ENCODE results near the gene TNKS1BP1. TPM values are rescaled to one million over a fixed set of nuclear protein-coding genes. Genes with fewer than 3 reads are reported as not detected.

Gene TNKS1BP1
- total RNA-seq, 4 donors from 2014 or later, result 74.3 to 122 (median 119) TPM

DNA sequence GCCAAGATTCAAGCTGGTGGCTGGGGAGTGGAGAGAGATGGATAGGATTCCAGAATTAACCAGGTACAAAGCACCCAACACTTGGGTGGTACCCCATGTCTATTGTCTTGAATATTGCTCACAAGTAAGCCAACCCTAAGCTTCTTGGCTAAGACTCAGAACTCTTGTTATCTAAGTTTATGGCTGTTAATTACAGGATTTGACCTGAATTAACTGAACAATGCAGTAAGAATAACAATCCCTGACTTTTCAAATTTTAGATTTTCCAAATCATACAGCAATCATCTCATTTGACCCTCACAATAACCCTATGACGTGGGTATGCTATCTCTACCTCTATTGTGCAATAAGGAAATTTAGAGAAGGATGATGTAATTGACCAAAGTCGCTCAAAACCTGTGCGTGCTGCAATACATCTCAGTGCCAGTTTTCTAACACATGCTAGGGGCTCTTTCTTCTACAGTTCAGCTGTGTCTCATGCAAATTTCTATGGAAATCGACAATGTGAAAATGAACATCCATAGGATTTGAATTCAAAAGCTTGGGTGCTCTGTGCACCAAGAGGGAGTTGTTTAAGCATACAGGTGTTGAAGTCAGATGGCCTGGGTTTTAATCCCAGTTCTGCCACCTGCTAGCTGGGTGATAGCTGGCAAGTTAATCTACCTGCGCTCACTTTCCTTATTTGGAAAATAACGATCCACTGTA lies 47.6 kb downstream of the TNKS1BP1 start:
- no peak for DNase-seq
- intact Hi-C loops (cut with DNase I; ENCODE audit: low total_unique reads), result no loop called here
- in situ Hi-C loops (cut with MboI; ENCODE audit: low pct_ligation_motif_present in 1 of 4, low pct_unique_long_range_greater_than_20kb in 1 of 4, low sequenced_read_pairs in 3 of 4), result no loop called here
- peaks cover 8 to 14% (median 13%) of the 10 kb centered on the region in 4 donors for H3K4me1 ChIP-seq
- no peaks in the 10 kb centered on the region for H3K36me3 ChIP-seq
- H3K4me3 ChIP-seq, result no peak overlapping the region
- WGBS, 2 donors (ENCODE audit: low coverage in 1 of 2), result 42 to 46% methylated on average over 3 to 6 of the region's 6 CpGs
- H3K9me3 ChIP-seq, result no peaks in the 10 kb centered on the region
- H3K27ac ChIP-seq, result peak overlapping the region; percentile 13 to 58 (median 54)
- no peaks in the 10 kb centered on the region for H3K27me3 ChIP-seq
- no peak for TF ChIP-seq EP300 (IDR thresholded peaks at IDR 0.05; ENCODE audit: low read depth)
- TF ChIP-seq POLR2AphosphoS5 (IDR thresholded peaks at IDR 0.05), result no peak
- TF ChIP-seq POLR2A (IDR thresholded peaks at IDR 0.05), result no peak
- TF ChIP-seq, protein P1, sequence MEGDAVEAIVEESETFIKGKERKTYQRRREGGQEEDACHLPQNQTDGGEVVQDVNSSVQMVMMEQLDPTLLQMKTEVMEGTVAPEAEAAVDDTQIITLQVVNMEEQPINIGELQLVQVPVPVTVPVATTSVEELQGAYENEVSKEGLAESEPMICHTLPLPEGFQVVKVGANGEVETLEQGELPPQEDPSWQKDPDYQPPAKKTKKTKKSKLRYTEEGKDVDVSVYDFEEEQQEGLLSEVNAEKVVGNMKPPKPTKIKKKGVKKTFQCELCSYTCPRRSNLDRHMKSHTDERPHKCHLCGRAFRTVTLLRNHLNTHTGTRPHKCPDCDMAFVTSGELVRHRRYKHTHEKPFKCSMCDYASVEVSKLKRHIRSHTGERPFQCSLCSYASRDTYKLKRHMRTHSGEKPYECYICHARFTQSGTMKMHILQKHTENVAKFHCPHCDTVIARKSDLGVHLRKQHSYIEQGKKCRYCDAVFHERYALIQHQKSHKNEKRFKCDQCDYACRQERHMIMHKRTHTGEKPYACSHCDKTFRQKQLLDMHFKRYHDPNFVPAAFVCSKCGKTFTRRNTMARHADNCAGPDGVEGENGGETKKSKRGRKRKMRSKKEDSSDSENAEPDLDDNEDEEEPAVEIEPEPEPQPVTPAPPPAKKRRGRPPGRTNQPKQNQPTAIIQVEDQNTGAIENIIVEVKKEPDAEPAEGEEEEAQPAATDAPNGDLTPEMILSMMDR (IDR thresholded peaks at IDR 0.05), result no peak

DNA sequence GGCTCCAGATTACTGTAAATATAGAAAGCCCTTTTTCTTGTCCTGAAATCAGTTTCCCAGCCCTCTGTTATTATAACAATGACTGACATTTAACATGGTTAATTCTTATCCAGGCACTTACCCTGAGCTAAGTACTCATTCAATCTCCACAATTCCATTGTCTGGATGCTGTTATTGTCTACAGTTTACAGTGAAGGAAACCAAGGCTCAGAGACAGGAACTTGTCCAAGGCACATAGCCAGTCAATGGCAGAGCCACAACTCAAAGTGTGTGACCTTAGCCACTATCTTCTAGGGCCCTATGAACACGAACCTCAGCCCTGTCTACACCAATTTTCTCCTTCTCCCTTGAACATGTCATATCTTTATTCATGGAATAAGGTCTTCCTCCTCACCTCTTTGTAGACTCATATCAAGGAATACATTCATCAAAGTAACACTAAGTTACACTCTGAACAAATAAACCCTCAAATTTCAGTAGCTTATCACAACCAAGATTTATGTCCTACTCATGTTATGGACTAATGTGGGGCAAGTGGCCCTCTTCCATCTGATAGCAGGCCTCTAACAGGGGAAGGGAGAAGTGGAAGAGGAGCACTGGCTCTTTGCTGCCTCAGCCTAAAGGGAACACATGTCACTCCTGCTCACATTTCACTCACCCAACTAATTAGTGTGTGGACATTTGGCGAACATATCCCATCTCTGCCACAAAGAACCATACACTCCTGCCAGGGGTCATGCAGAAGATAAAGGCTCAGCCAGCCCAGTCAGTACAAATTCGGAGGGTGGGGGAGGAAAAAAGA lies 48.4 kb downstream of the TNKS1BP1 start:
- Histone ChIP-seq H3K36me3 (no peaks in the 10 kb centered on the region), H3K27ac (peak overlapping the region in 2 of 4 donors; percentile 10 to 35), H3K4me1 (peaks cover 8 to 14% (median 13%) of the 10 kb centered on the region in 4 donors), H3K4me3 (no peak overlapping the region), H3K9me3 (no peaks in the 10 kb centered on the region), H3K27me3 (no peaks in the 10 kb centered on the region)
- TF ChIP-seq, protein P1 (IDR thresholded peaks at IDR 0.05), result no peak
- no peak for DNase-seq
- intact Hi-C loops (cut with DNase I; ENCODE audit: low total_unique reads), result no loop called here
- in situ Hi-C loops (cut with MboI; ENCODE audit: low pct_ligation_motif_present in 1 of 4, low pct_unique_long_range_greater_than_20kb in 1 of 4, low sequenced_read_pairs in 3 of 4), result no loop called here
- WGBS, 2 donors (ENCODE audit: low coverage in 1 of 2), result 54 to 60% methylated on average over 3 of the region's 3 CpGs

DNA sequence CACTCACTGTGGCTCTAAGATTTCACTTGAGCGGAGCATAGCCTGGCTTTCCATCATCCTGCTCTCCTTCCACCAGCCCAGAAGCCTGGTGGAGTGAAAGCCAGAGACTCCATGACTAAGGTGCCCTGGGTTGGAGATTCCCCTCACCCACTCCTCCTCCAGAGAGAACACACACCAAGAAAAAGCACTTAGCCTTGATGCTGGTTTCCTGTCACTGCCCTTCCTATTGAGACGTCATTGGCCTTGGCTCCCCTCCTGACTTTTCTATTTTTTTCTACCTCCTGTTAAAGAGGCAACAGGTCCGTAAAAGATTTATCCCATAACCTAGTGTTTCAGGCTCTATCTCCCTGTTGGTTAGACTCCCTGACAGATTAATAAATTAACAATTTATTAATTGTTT lies 49.2 kb downstream of the TNKS1BP1 start:
- in situ Hi-C loops (cut with MboI; ENCODE audit: low pct_ligation_motif_present in 1 of 4, low pct_unique_long_range_greater_than_20kb in 1 of 4, low sequenced_read_pairs in 3 of 4), result no loop called here
- TF ChIP-seq EP300 (IDR thresholded peaks at IDR 0.05; ENCODE audit: low read depth), result no peak
- TF ChIP-seq POLR2AphosphoS5 (IDR thresholded peaks at IDR 0.05), result no peak
- TF ChIP-seq, protein P1 (IDR thresholded peaks at IDR 0.05), result no peak
- TF ChIP-seq POLR2A (IDR thresholded peaks at IDR 0.05), result no peak

DNA sequence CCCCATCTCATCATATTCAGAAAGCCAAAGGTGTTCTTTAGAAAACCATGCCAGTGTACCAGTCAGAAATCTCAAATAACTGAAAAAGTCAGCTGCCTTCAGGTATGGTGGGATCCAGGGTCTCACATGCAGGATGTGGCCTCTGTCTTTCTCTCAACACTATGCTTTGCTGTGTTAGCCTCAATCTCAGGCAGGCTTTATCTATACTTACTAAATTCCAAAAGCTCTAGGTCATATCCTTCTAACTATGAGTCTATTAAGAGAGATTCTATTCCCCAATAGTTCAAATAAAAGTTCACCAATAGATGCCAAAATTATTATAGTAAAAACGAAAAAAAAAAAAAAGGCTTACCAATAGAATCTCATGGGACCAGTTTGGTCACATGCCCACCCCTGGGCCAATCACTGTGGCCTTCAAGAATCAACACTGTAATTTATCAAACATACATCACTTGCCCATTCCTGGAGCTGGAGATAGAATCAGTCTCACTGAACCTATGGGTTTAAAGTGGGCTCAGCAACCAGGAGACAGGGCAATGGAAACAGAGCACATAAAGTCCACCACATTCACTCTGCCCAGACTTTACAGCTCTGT lies 49.8 kb downstream of the TNKS1BP1 start:
- Histone ChIP-seq H3K9me3 (no peaks in the 10 kb centered on the region), H3K4me1 (peaks cover 8 to 14% (median 13%) of the 10 kb centered on the region in 4 donors), H3K27ac (peak overlapping the region in 1 of 4 donors; percentile 7), H3K4me3 (no peak overlapping the region), H3K27me3 (no peaks in the 10 kb centered on the region), H3K36me3 (no peaks in the 10 kb centered on the region)
- DNase-seq, result no peak
- intact Hi-C loops (cut with DNase I; ENCODE audit: low total_unique reads), result no loop called here
- in situ Hi-C loops (cut with MboI; ENCODE audit: low pct_ligation_motif_present in 1 of 4, low pct_unique_long_range_greater_than_20kb in 1 of 4, low sequenced_read_pairs in 3 of 4), result loop anchor here in 1 of 4 donors (25.0 kb wide), 1 partner anchor 438 kb away; no protein-coding TSS in a partner anchor
- TF ChIP-seq POLR2A (IDR thresholded peaks at IDR 0.05) (no peak), EP300 (IDR thresholded peaks at IDR 0.05; ENCODE audit: low read depth) (no peak)
- TF ChIP-seq, protein P1 (IDR thresholded peaks at IDR 0.05), result no peak
- WGBS, 2 donors (ENCODE audit: low coverage in 1 of 2), result 60 to 67% methylated on average over 1 of the region's 1 CpG

More for the DNA sequence above, 49.2 kb downstream of the TNKS1BP1 start:
- H3K9me3 ChIP-seq, result no peaks in the 10 kb centered on the region
- no peaks in the 10 kb centered on the region for H3K36me3 ChIP-seq
- H3K27ac ChIP-seq, result peak overlapping the region in 1 of 4 donors; percentile 7
- intact Hi-C loops (cut with DNase I; ENCODE audit: low total_unique reads), result no loop called here
- no peak for DNase-seq
- WGBS, 2 donors (ENCODE audit: low coverage in 1 of 2), result 58 to 78% methylated on average over 2 to 3 of the region's 3 CpGs
- no peak overlapping the region for H3K4me3 ChIP-seq
- peaks cover 8 to 14% (median 13%) of the 10 kb centered on the region in 4 donors for H3K4me1 ChIP-seq
- H3K27me3 ChIP-seq, result no peaks in the 10 kb centered on the region

Data from transverse colon (tissue), 4 donors.